Astrocyte of the spinal cord (primary cell): ENCODE data around the gene PIGB.

ENCODE experiments used
- DNase-seq: peaks from one replicate; pipeline ENCODE4 v3.0.0; 2011; ENCODE audit warnings: low read depth, low spot score
- H3K4me3 ChIP-seq: 2 replicates; pipeline ENCODE4 v1.5.1; 2011; ENCODE audit warnings: low read depth, mild to moderate bottlenecking, low read length, moderate library complexity
- CTCF ChIP-seq: IDR thresholded peaks from 2 replicates; pipeline ENCODE4 v1.5.1; 2012; ENCODE audit warnings: low read depth, mild to moderate bottlenecking, low read length, inconsistent platforms
- in situ Hi-C: cut with HindIII; loops from 2 replicates; pipeline ENCODE4 v1.10.0; 2017; ENCODE audit warnings: low sequenced_read_pairs

Gene PIGB

GRCh38 chr15:55319537-55320237 is 665 bp downstream of the PIGB start:
- no peak for TF ChIP-seq CTCF
- H3K4me3 ChIP-seq, result peak overlapping the region; percentile 85
- peak; percentile 35 for DNase-seq
- in situ Hi-C loops, result no loop called here

GRCh38 chr15:55320238-55320550 is 1.2 kb downstream of the PIGB start:
- in situ Hi-C loops, result no loop called here
- peak; percentile 36 for DNase-seq
- TF ChIP-seq CTCF, result no peak
- H3K4me3 ChIP-seq, result peak overlapping the region; percentile 28

GRCh38 chr15:55320963-55321362 is 1.9 kb downstream of the PIGB start:
- DNase-seq, result no peak
- TF ChIP-seq CTCF, result no peak
- in situ Hi-C loops, result no loop called here
- H3K4me3 ChIP-seq, result no peak overlapping the region

GRCh38 chr15:55322467-55322866 is 3.4 kb downstream of the PIGB start:
- no peak for TF ChIP-seq CTCF
- no peak overlapping the region for H3K4me3 ChIP-seq
- in situ Hi-C loops, result no loop called here
- DNase-seq, result no peak

GRCh38 chr15:55327387-55327786 is 8.4 kb downstream of the PIGB start:
- DNase-seq, result no peak
- H3K4me3 ChIP-seq, result no peak overlapping the region
- TF ChIP-seq CTCF, result no peak
- in situ Hi-C loops, result no loop called here

GRCh38 chr15:55334371-55334770 is 15.3 kb downstream of the PIGB start:
- H3K4me3 ChIP-seq, result no peak overlapping the region
- in situ Hi-C loops, result no loop called here
- no peak for DNase-seq
- no peak for TF ChIP-seq CTCF

- DNase-seq, result no peak
- in situ Hi-C loops, result no loop called here
- no peak overlapping the region for H3K4me3 ChIP-seq
- TF ChIP-seq CTCF, result no peak
Measured at GRCh38 chr15:55334997-55335396, 16.0 kb downstream of the PIGB start.
